ENCODE data around the gene NREP.

- TF ChIP-seq, protein P1, sequence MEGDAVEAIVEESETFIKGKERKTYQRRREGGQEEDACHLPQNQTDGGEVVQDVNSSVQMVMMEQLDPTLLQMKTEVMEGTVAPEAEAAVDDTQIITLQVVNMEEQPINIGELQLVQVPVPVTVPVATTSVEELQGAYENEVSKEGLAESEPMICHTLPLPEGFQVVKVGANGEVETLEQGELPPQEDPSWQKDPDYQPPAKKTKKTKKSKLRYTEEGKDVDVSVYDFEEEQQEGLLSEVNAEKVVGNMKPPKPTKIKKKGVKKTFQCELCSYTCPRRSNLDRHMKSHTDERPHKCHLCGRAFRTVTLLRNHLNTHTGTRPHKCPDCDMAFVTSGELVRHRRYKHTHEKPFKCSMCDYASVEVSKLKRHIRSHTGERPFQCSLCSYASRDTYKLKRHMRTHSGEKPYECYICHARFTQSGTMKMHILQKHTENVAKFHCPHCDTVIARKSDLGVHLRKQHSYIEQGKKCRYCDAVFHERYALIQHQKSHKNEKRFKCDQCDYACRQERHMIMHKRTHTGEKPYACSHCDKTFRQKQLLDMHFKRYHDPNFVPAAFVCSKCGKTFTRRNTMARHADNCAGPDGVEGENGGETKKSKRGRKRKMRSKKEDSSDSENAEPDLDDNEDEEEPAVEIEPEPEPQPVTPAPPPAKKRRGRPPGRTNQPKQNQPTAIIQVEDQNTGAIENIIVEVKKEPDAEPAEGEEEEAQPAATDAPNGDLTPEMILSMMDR (IDR thresholded peaks at IDR 0.05) = no peak
- TF ChIP-seq EZH2phosphoT487 (IDR thresholded peaks at IDR 0.05) (no peak), EZH2 (IDR thresholded peaks at IDR 0.05) (no peak)
Measured at GRCh38 chr5:111699976-111700375, 57.0 kb downstream of the NREP start.

All from neural progenitor cell (in vitro differentiated cells).